GM12878 (cell line): ENCODE measurements around the gene UNG. TPM values are rescaled to one million over a fixed set of nuclear protein-coding genes. Genes with fewer than 3 reads are reported as not detected.

Experiments used
- ATAC-seq: fragments of 200-7000 bp; cut with Tn5 transposase; 3 replicates; pipeline ENCODE4 v1.9.1; 2020; ENCODE audit warnings: mild to moderate bottlenecking, moderate library complexity
- BruUV-seq: library from RNA; stranded (reverse); fragments of 400-500 nt; replicated peaks from 2 replicates; lab custom pipeline; 2021; lab: Mats Ljungman, UMichigan
- CTCF ChIA-PET: fragments of 300-600 bp; sonication (Branson Sonifier 250); formaldehyde crosslinking; extraction: SDS; loops from one replicate; lab custom pipeline; 2021; ENCODE audit warnings: inconsistent platforms; lab: Yijun Ruan, JAX
- POLR2A ChIA-PET: fragments of 350-600 bp; formaldehyde crosslinking; extraction: SDS; loops from one replicate; lab custom pipeline; 2021; ENCODE audit warnings: inconsistent platforms; lab: Charles Lee
- RAD21 ChIA-PET: fragments of 300-600 bp; sonication (Branson Sonifier 250); formaldehyde crosslinking; loops from one replicate; lab custom pipeline; 2023; ENCODE audit warnings: antibody characterized with exemption; ENCODE audit not compliant: unreplicated experiment; lab: Charles Lee
- SMC1A ChIA-PET: fragments of 300-600 bp; sonication (Branson Sonifier 250); formaldehyde crosslinking; loops from one replicate; lab custom pipeline; 2023; ENCODE audit not compliant: unreplicated experiment, uncharacterized antibody; lab: Charles Lee
- DNase-seq: peaks from one replicate; pipeline ENCODE4 v3.0.0-alpha.2; 2011; ENCODE audit warnings: low read depth, low spot score
- FAIRE-seq: peaks from 3 replicates; lab custom pipeline; 2011; peaks lifted over from hg19 to GRCh38; lab: Jason Lieb, UNC
- H2AFZ ChIP-seq: 2 replicates; pipeline ENCODE4 v1.6.0; 2011; ENCODE audit warnings: low read depth, low read length, control low read depth; ENCODE audit not compliant: control insufficient read depth
- H3K27ac ChIP-seq: 2 replicates; pipeline ENCODE4 v1.5.1; 2011; ENCODE audit warnings: control low read depth; ENCODE audit not compliant: control insufficient read depth, insufficient read depth
- H3K27me3 ChIP-seq, 2 experiments: replicated peaks in 1 of 2; 2 replicates each; pipeline versions ENCODE4 v1.6.0 to v1.6.1; 2011; ENCODE audit warnings: low read length in 1 of 2; ENCODE audit not compliant: control insufficient read depth in 2 of 2, insufficient read depth in 2 of 2
- H3K36me3 ChIP-seq, 2 experiments: 2 replicates each; pipeline ENCODE4 v1.5.1; 2011; ENCODE audit warnings: low read length in 1 of 2; ENCODE audit not compliant: control insufficient read depth in 2 of 2, insufficient read depth in 2 of 2
- H3K4me1 ChIP-seq: 2 replicates; pipeline ENCODE4 v1.6.1; 2011; ENCODE audit warnings: mild to moderate bottlenecking, low read length, moderate library complexity, mixed read lengths; ENCODE audit not compliant: control insufficient read depth, insufficient read depth
- H3K4me2 ChIP-seq: 2 replicates; pipeline ENCODE4 v1.6.0; 2011; ENCODE audit warnings: control low read depth; ENCODE audit not compliant: control insufficient read depth, insufficient read depth
- H3K4me3 ChIP-seq: fragments of 200-600 bp; sonication (generic); 2 replicates; pipeline ENCODE4 v1.5.1; 2016
- H3K79me2 ChIP-seq: 2 replicates; pipeline ENCODE4 v1.6.0; 2011; ENCODE audit warnings: low read length; ENCODE audit not compliant: control insufficient read depth, insufficient read depth
- H3K9ac ChIP-seq: 2 replicates; pipeline ENCODE4 v1.8.0; 2011; ENCODE audit warnings: low read length, control low read depth, mixed read lengths; ENCODE audit not compliant: control insufficient read depth, insufficient read depth
- H3K9me3 ChIP-seq: replicated peaks from 3 replicates; pipeline ENCODE4 v1.5.1; 2011; ENCODE audit warnings: mild to moderate bottlenecking, low read length; ENCODE audit not compliant: control insufficient read depth, insufficient read depth
- H4K20me1 ChIP-seq: 2 replicates; pipeline ENCODE4 v1.6.0; 2011; ENCODE audit not compliant: control insufficient read depth, insufficient read depth
- ATF7 ChIP-seq: fragments of 450-650 bp; IDR thresholded peaks from 2 replicates; pipeline ENCODE4 v1.6.1; 2016; ENCODE audit warnings: low read depth, mild to moderate bottlenecking
- CBFB ChIP-seq: IDR thresholded peaks from 2 replicates; pipeline ENCODE4 v1.6.1; 2016; ENCODE audit warnings: antibody characterized with exemption, low read depth
- MXI1 ChIP-seq: fragments of 150-350 bp; IDR thresholded peaks from 2 replicates; pipeline ENCODE4 v1.6.1; 2011; ENCODE audit warnings: low read depth, mild to moderate bottlenecking, inconsistent platforms, low read length, improper control_type of control experiment
- MYC ChIP-seq: IDR thresholded peaks from 2 replicates; pipeline ENCODE4 v1.6.1; 2011; ENCODE audit warnings: mild to moderate bottlenecking, low read length, moderate library complexity, inconsistent platforms; ENCODE audit not compliant: insufficient read depth, insufficient replicate concordance, insufficient read length, severe bottlenecking
- NR2F1 ChIP-seq: fragments of 450-650 bp; conservative IDR thresholded peaks from 2 replicates; pipeline ENCODE4 v1.6.1; 2017; ENCODE audit warnings: mild to moderate bottlenecking
- PBX3 ChIP-seq: IDR thresholded peaks from 2 replicates; pipeline ENCODE4 v1.6.1; 2011; ENCODE audit warnings: mild to moderate bottlenecking, low read depth, low read length, moderate library complexity; ENCODE audit not compliant: insufficient replicate concordance
- PRDM15 ChIP-seq: fragments of 450-650 bp; formaldehyde crosslinking; IDR thresholded peaks from 2 replicates; pipeline ENCODE4 v1.4.0; 2020; ENCODE audit warnings: mild to moderate bottlenecking, moderate library complexity
- RCOR1 ChIP-seq: conservative IDR thresholded peaks from 2 replicates; pipeline ENCODE4 v1.6.1; 2012; ENCODE audit warnings: low read depth, low read length, improper control_type of control experiment
- RELA ChIP-seq: fragments of 450-650 bp; IDR thresholded peaks from 2 replicates; pipeline ENCODE4 v1.8.0; 2014; ENCODE audit warnings: borderline replicate concordance; ENCODE audit not compliant: partially characterized antibody
- SMC3 ChIP-seq: IDR thresholded peaks from 2 replicates; pipeline ENCODE4 v1.6.1; 2011; ENCODE audit warnings: low read length, improper control_type of control experiment, borderline replicate concordance
- SP1 ChIP-seq: IDR thresholded peaks from one replicate; pipeline ENCODE4 v1.6.1; 2011; ENCODE audit warnings: low read depth, low read length
- SREBF2 ChIP-seq: IDR thresholded peaks from 2 replicates; pipeline ENCODE4 v1.6.1; 2012; ENCODE audit warnings: mild to moderate bottlenecking, low read length
- TBL1XR1 ChIP-seq: IDR thresholded peaks from 2 replicates; pipeline ENCODE4 v1.6.1; 2012; ENCODE audit warnings: low read depth, low read length, improper control_type of control experiment
- USF1 ChIP-seq: IDR thresholded peaks from 2 replicates; pipeline ENCODE4 v1.6.1; 2011; ENCODE audit warnings: borderline replicate concordance, low read depth, mild to moderate bottlenecking, moderate library complexity, mixed read lengths, low read length; ENCODE audit not compliant: insufficient read depth; ENCODE audit errors: extremely low read length
- ZBTB4 ChIP-seq: fragments of 450-650 bp; formaldehyde crosslinking; IDR thresholded peaks from 2 replicates; pipeline ENCODE4 v1.4.0; 2022; ENCODE audit warnings: mild to moderate bottlenecking, moderate library complexity
- ZZZ3 ChIP-seq: IDR thresholded peaks from 2 replicates; pipeline ENCODE4 v1.6.1; 2011; ENCODE audit warnings: low read depth; ENCODE audit not compliant: control insufficient read depth, insufficient read length
- WGBS: methylation state at CpG from one replicate; pipeline ENCODE4 v1.1.6; 2016; ENCODE audit warnings: low lambda C conversion rate; ENCODE audit not compliant: insufficient replicate concordance, insufficient coverage; ENCODE audit errors: missing lambda C conversion rate; 5-methylcytosine and 5-hydroxymethylcytosine counted together
- in situ Hi-C: fragments of 300-500 bp; cut with MboI; formaldehyde crosslinking; loops from 9 replicates; pipeline ENCODE4 v1.14.3; 2018; ENCODE audit warnings: mixed read lengths
- intact Hi-C: fragments of 100-400 bp; cut with micrococcal nuclease; formaldehyde crosslinking; loops from one replicate; pipeline ENCODE4 v1.14.2; 2022; ENCODE audit not compliant: unreplicated experiment
- polyA plus RNA-seq, 11 experiments: library from polyadenylated mRNA; depleted of rRNA in 4 of 11; unstranded in 6 of 11; stranded (reverse) in 5 of 11; fragments of >200 nt; fragmentation: Nextera tagmentation in 4 of 11; fragmentation: Illumina TruSeq in 1 of 11; extraction: Ambion mirVana in 4 of 11; extraction: Trizol in 1 of 11; gene quantifications; 1 replicate in 1 of 11; 2 replicates in 10 of 11; pipeline versions ENCODE4 v1.2.1 to v1.2.3, GENCODE V29; 2011 to 2016; ENCODE audit warnings: inconsistent platforms in 2 of 11, missing spikeins in 2 of 11, low read depth in 1 of 11
- total RNA-seq, 4 experiments: library from RNA; depleted of rRNA in 3 of 4; stranded (reverse); fragments of >200 nt in 3 of 4; fragmentation: Illumina TruSeq in 1 of 4; extraction: Trizol in 1 of 4; gene quantifications; 2 replicates each; pipeline versions ENCODE4 v1.2.1 to v1.2.3, GENCODE V29; 2013 to 2021

Gene UNG
- total and polyA plus RNA-seq, 10 of the 15 experiments (the other 5 are each of a cell fraction or from before 2014, with no cell fraction given) = 9.5 to 81.9 (median 48.2) TPM

- no peaks in the 10 kb centered on the region for H4K20me1 ChIP-seq
- H3K27ac ChIP-seq = no peak overlapping the region
- ChIA-PET POLR2A (no interaction called here), SMC1A (no interaction called here), CTCF (no interaction called here), RAD21 (no interaction called here)
- no peaks in the 10 kb centered on the region for H3K9me3 ChIP-seq
- 34% methylated on average over 7 of the region's 7 CpGs for WGBS
- H2AFZ ChIP-seq = no peak overlapping the region
- no peak overlapping the region for H3K9ac ChIP-seq
- DNase-seq (no peak), ATAC-seq (no peak), FAIRE-seq (no peak)
- no peaks in the 10 kb centered on the region for H3K27me3 ChIP-seq
- H3K4me3 ChIP-seq = no peak overlapping the region
- no peak overlapping the region for H3K4me2 ChIP-seq
- BruUV-seq = no TSS peak
- no peaks in the 10 kb centered on the region for H3K79me2 ChIP-seq
- in situ Hi-C loops (no loop called here), intact Hi-C loops (no loop called here)
- H3K36me3 ChIP-seq = no peaks in the 10 kb centered on the region
- no peaks in the 10 kb centered on the region for H3K4me1 ChIP-seq
- TF ChIP-seq SMC3 (no peak), CBFB (no peak), RELA (no peak), RCOR1 (no peak), ZZZ3 (no peak), SREBF2 (no peak), SP1 (no peak), MYC (no peak), ATF7 (no peak), MXI1 (no peak), USF1 (no peak), PRDM15 (CRISPR knock-in tag) (no peak), NR2F1 (no peak), TBL1XR1 (no peak), ZBTB4 (CRISPR knock-in tag) (no peak), PBX3 (no peak)
Observed at GRCh38 chr12:109125791-109126190, 28.4 kb downstream of the UNG start.
